IgD-negative memory B cell (primary cell): ENCODE measurements around the gene RNF144B. TPM values are rescaled to one million over a fixed set of nuclear protein-coding genes. Genes with fewer than 3 reads are reported as not detected.
A peak's percentile ranks its signal among the peaks of the same experiment; 100 is the strongest.
"Not testable (repeated sequence)": the region's sequence is repeated elsewhere in the genome, so short reads cannot be mapped to it uniquely, and the experiment has no call there.

Source experiments
- H3K27ac Mint-ChIP-seq, 3 donors: one replicate each; pipeline ENCODE4 v1.8.0; 2020 to 2022; ENCODE audit warnings: mild to moderate bottlenecking in 3 of 3, mixed read lengths in 3 of 3, moderate library complexity in 1 of 3
- H3K27me3 Mint-ChIP-seq: one replicate; pipeline ENCODE4 v1.8.0; 2021; ENCODE audit warnings: mixed read lengths
- H3K36me3 Mint-ChIP-seq: one replicate; pipeline ENCODE4 v1.8.0; 2020; ENCODE audit warnings: mild to moderate bottlenecking, mixed read lengths
- H3K4me1 Mint-ChIP-seq, 3 donors: one replicate each; pipeline ENCODE4 v1.8.0; 2020 to 2022; ENCODE audit warnings: mixed read lengths in 3 of 3, mild to moderate bottlenecking in 1 of 3
- H3K4me3 Mint-ChIP-seq, 4 donors: one replicate each; pipeline ENCODE4 v1.8.0; 2020 to 2022; ENCODE audit warnings: mild to moderate bottlenecking in 4 of 4, mixed read lengths in 4 of 4, moderate library complexity in 3 of 4
- H3K9me3 Mint-ChIP-seq, 3 donors: one replicate each; pipeline ENCODE4 v1.8.0; 2020 to 2021; ENCODE audit warnings: mixed read lengths in 3 of 3, mild to moderate bottlenecking in 1 of 3
- polyA plus RNA-seq: library from polyadenylated mRNA; unstranded; fragments of 300-500 nt; fragmentation: Illumina TruSeq; gene quantifications from one replicate; pipeline ENCODE4 v1.2.3, GENCODE V29; 2021

The RNF144B gene
- polyA plus RNA-seq, 1 donor from 2014 or later, result 6.2 TPM

- not testable (repeated sequence) for H3K27me3 Mint-ChIP-seq, H3K27ac Mint-ChIP-seq, H3K4me1 Mint-ChIP-seq, H3K9me3 Mint-ChIP-seq
- peak overlapping the region in 1 of 4 donors; percentile 14 for H3K4me3 Mint-ChIP-seq
- peaks cover 20% of the 10 kb centered on the region for H3K36me3 Mint-ChIP-seq
Observed at GRCh38 chr6:18458086-18458485, 70.9 kb downstream of the RNF144B start.

GRCh38 chr6:18463429-18463828 lies 76.3 kb downstream of the RNF144B start:
- peak overlapping the region in 1 of 3 donors; percentile 80 for H3K27ac Mint-ChIP-seq
- no peak overlapping the region for H3K4me3 Mint-ChIP-seq
- H3K4me1 Mint-ChIP-seq, result no peaks in the 10 kb centered on the region
- peaks cover 27% of the 10 kb centered on the region for H3K36me3 Mint-ChIP-seq
- H3K27me3 Mint-ChIP-seq, result no peaks in the 10 kb centered on the region
- H3K9me3 Mint-ChIP-seq, result peaks cover 0 to 5% (median 1%) of the 10 kb centered on the region in 3 donors

GRCh38 chr6:18464176-18464575 lies 77.0 kb downstream of the RNF144B start:
- no peaks in the 10 kb centered on the region for H3K27me3 Mint-ChIP-seq
- no peak overlapping the region for H3K27ac Mint-ChIP-seq
- peaks cover 26% of the 10 kb centered on the region for H3K36me3 Mint-ChIP-seq
- H3K4me1 Mint-ChIP-seq, result no peaks in the 10 kb centered on the region
- no peak overlapping the region for H3K4me3 Mint-ChIP-seq
- H3K9me3 Mint-ChIP-seq, result peaks cover 0 to 5% (median 1%) of the 10 kb centered on the region in 3 donors

GRCh38 chr6:18465410-18466154 lies 78.4 kb downstream of the RNF144B start:
- Mint-ChIP-seq H3K4me1 (peaks cover 0 to 1% (median 0%) of the 10 kb centered on the region in 3 donors), H3K36me3 (peaks cover 18% of the 10 kb centered on the region), H3K4me3 (no peak overlapping the region), H3K9me3 (peaks cover 0 to 5% (median 0%) of the 10 kb centered on the region in 3 donors), H3K27ac (no peak overlapping the region), H3K27me3 (no peaks in the 10 kb centered on the region)

GRCh38 chr6:18467741-18468502 lies 80.8 kb downstream of the RNF144B start:
- H3K4me1 Mint-ChIP-seq, result peaks cover 0 to 1% (median 0%) of the 10 kb centered on the region in 3 donors
- H3K27me3 Mint-ChIP-seq, result no peaks in the 10 kb centered on the region
- H3K27ac Mint-ChIP-seq, result no peak overlapping the region
- no peak overlapping the region for H3K4me3 Mint-ChIP-seq
- H3K9me3 Mint-ChIP-seq, result peaks cover 0 to 5% (median 0%) of the 10 kb centered on the region in 3 donors
- peaks cover 7% of the 10 kb centered on the region for H3K36me3 Mint-ChIP-seq

- Mint-ChIP-seq H3K27me3 (no peaks in the 10 kb centered on the region), H3K4me1 (peaks cover 0 to 5% (median 2%) of the 10 kb centered on the region in 3 donors), H3K27ac (no peak overlapping the region), H3K4me3 (no peak overlapping the region), H3K9me3 (peaks cover 0 to 3% (median 0%) of the 10 kb centered on the region in 3 donors), H3K36me3 (peaks cover 5% of the 10 kb centered on the region)
Observed at GRCh38 chr6:18468503-18468843, 81.3 kb downstream of the RNF144B start.

GRCh38 chr6:18469536-18469935 lies 82.4 kb downstream of the RNF144B start:
- peaks cover 3% of the 10 kb centered on the region for H3K36me3 Mint-ChIP-seq
- peaks cover 0 to under 1% (median 0%) of the 10 kb centered on the region in 3 donors for H3K9me3 Mint-ChIP-seq
- no peak overlapping the region for H3K27ac Mint-ChIP-seq
- peaks cover 0 to 10% (median 4%) of the 10 kb centered on the region in 3 donors for H3K4me1 Mint-ChIP-seq
- H3K27me3 Mint-ChIP-seq, result no peaks in the 10 kb centered on the region
- no peak overlapping the region for H3K4me3 Mint-ChIP-seq

GRCh38 chr6:18471232-18471964 lies 84.2 kb downstream of the RNF144B start:
- H3K27ac Mint-ChIP-seq, result no peak overlapping the region
- H3K4me3 Mint-ChIP-seq, result no peak overlapping the region
- H3K27me3 Mint-ChIP-seq, result no peaks in the 10 kb centered on the region
- H3K9me3 Mint-ChIP-seq, result peaks cover 0 to 2% (median 0%) of the 10 kb centered on the region in 3 donors
- H3K4me1 Mint-ChIP-seq, result peaks cover 4 to 15% (median 8%) of the 10 kb centered on the region in 3 donors
- H3K36me3 Mint-ChIP-seq, result peaks cover 4% of the 10 kb centered on the region

- Mint-ChIP-seq H3K27me3 (no peaks in the 10 kb centered on the region), H3K4me1 (peaks cover 12 to 26% (median 21%) of the 10 kb centered on the region in 3 donors), H3K9me3 (peaks cover 0 to 2% (median 0%) of the 10 kb centered on the region in 3 donors), H3K27ac (no peak overlapping the region), H3K36me3 (peaks cover 2% of the 10 kb centered on the region), H3K4me3 (no peak overlapping the region)
Observed at GRCh38 chr6:18472941-18473340, 85.8 kb downstream of the RNF144B start.

GRCh38 chr6:18473755-18474154 lies 86.6 kb downstream of the RNF144B start:
- no peak overlapping the region for H3K4me3 Mint-ChIP-seq
- H3K4me1 Mint-ChIP-seq, result peaks cover 17 to 28% (median 23%) of the 10 kb centered on the region in 3 donors
- H3K9me3 Mint-ChIP-seq, result peaks cover 0 to 2% (median 0%) of the 10 kb centered on the region in 3 donors
- H3K36me3 Mint-ChIP-seq, result peaks cover 1% of the 10 kb centered on the region
- no peak overlapping the region for H3K27ac Mint-ChIP-seq
- no peaks in the 10 kb centered on the region for H3K27me3 Mint-ChIP-seq

GRCh38 chr6:18477301-18477941 lies 90.3 kb downstream of the RNF144B start:
- Mint-ChIP-seq H3K27me3 (no peaks in the 10 kb centered on the region), H3K9me3 (peaks cover 0 to 5% (median 2%) of the 10 kb centered on the region in 3 donors), H3K4me1 (peaks cover 19 to 39% (median 22%) of the 10 kb centered on the region in 3 donors), H3K4me3 (peak overlapping the region in 2 of 4 donors; percentile 6 to 24), H3K36me3 (peaks cover 1% of the 10 kb centered on the region), H3K27ac (no peak overlapping the region)

- Mint-ChIP-seq H3K9me3 (peaks cover 0 to 5% (median 2%) of the 10 kb centered on the region in 3 donors), H3K4me3 (no peak overlapping the region), H3K27ac (no peak overlapping the region), H3K27me3 (no peaks in the 10 kb centered on the region), H3K4me1 (peaks cover 19 to 37% (median 20%) of the 10 kb centered on the region in 3 donors), H3K36me3 (peaks cover 1% of the 10 kb centered on the region)
Observed at GRCh38 chr6:18478610-18479009, 91.5 kb downstream of the RNF144B start.

- Mint-ChIP-seq H3K4me3 (peak overlapping the region in 1 of 4 donors; percentile 39), H3K4me1 (peaks cover 15 to 27% (median 16%) of the 10 kb centered on the region in 3 donors), H3K9me3 (peaks cover 0 to 5% (median 0%) of the 10 kb centered on the region in 3 donors), H3K27ac (no peak overlapping the region), H3K36me3 (no peaks in the 10 kb centered on the region), H3K27me3 (no peaks in the 10 kb centered on the region)
Observed at GRCh38 chr6:18481870-18482269, 94.7 kb downstream of the RNF144B start.

GRCh38 chr6:18485660-18486435 lies 98.7 kb downstream of the RNF144B start:
- H3K4me1 Mint-ChIP-seq, result peaks cover 3 to 11% (median 5%) of the 10 kb centered on the region in 3 donors
- no peaks in the 10 kb centered on the region for H3K9me3 Mint-ChIP-seq
- H3K4me3 Mint-ChIP-seq, result no peak overlapping the region
- no peaks in the 10 kb centered on the region for H3K36me3 Mint-ChIP-seq
- H3K27me3 Mint-ChIP-seq, result no peaks in the 10 kb centered on the region
- H3K27ac Mint-ChIP-seq, result no peak overlapping the region
